Measurements from ENCODE around the gene SH3BGR.
"Not testable (repeated sequence)": the region's sequence is repeated elsewhere in the genome, so short reads cannot be mapped to it uniquely, and the experiment has no call there.

SH3BGR gene

DNA sequence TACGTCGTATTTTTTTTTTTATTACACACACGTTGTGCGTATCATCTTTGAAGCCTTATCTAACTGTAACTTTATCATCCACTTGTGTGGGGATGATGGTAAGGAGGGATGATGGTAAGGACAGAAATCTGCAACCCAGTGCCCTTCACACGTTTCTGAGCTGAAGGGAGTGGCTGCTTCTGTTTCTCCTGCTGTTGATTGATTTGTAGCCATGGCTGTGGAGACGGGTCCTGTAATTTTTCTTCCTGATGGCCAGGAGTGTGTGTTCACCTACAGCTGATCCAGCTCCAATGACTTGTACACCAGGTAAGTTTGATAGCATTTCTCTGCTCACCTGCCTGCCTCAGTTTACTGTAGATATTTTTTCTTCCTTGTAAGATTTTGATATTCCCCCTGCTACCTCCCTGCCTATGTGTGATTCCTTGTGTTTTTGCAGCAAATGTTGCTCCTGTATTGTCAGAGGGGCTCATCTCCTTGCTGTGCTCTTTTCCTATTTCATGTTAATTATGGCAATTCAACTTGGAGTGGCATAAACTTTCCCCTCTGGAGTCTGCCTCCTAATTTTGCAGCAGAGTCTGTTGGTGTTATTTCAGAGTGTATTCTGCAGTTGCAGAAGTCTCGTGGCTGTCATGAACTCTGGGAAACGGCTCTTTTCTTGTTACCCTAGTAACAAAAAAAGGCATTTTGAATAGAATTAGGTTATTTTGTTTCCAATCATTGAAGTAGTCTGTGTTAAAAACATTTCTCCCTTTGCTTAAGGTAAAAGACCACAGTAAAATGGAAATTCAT is 64.1 kb downstream of the SH3BGR start:
- DNase-seq (ENCODE audit: low read depth in 2 of 2): no peak

DNA sequence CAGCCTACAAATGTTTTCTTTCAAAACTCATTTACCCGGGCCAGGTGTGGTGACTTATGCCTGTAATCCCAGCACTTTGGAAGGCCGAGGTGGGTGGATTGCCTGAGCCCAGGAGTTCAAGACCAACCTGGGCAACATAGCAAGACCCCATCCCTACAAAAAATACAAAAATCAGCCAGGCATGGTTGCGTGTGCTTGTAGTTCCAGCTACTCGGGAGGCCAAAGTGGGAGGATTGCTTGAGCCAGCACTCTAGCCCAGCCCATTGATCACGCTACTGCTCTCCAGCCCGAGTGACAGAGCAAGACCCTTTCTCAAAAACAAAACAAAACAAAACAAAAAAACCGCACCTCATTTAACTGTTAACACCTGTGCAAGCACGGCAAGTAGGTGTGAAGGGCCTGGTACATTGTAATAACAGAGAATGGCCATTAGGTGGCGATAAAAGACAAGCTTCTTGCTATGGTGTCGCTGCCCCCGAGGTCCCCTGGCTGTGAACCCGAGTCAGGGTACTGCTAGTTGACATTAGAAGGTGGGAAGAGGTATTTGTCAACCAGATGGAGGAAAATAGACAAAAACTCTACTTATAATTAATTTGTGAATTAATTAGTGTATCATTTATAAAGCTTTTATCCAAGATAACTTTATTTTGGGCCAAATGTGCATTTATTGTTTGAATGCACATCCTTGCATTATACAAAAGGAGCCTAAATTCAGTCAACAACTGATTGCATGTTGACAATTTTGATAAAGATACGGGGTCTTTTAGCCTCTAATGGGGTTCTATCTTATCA is 66.5 kb downstream of the SH3BGR start:
- DNase-seq (ENCODE audit: low read depth in 2 of 2): peak; percentile 5 to 13

GRCh38 chr21:39518847-39519210 is 67.1 kb downstream of the SH3BGR start:
- no peak for DNase-seq (ENCODE audit: low read depth in 2 of 2)

- no peak for DNase-seq (ENCODE audit: low read depth in 2 of 2)
Measured at GRCh38 chr21:39519835-39520234, 68.1 kb downstream of the SH3BGR start.

- DNase-seq (ENCODE audit: low read depth in 2 of 2): no peak
Measured at GRCh38 chr21:39523399-39523798, 71.6 kb downstream of the SH3BGR start.

DNA sequence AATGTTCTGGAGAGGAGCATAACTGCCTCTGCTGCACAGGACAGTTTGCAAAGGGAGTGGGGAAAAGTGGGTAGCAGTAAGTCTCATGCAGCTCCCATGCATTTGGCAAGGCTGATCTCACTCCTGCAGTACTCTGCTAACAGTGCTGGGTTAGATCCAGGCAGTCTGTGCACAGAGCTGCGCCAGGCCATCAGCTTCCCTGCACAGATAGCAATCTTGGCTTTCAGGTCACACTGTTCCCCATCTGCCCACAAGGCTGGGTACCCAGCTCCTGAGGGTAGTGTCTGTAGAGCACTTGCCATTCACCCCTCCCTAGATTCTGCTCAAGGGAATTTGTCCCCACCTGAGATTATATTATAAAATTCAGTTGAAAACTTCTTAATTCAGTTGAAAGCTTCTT is 72.1 kb downstream of the SH3BGR start:
- no peak for DNase-seq (ENCODE audit: low read depth in 2 of 2)

DNA sequence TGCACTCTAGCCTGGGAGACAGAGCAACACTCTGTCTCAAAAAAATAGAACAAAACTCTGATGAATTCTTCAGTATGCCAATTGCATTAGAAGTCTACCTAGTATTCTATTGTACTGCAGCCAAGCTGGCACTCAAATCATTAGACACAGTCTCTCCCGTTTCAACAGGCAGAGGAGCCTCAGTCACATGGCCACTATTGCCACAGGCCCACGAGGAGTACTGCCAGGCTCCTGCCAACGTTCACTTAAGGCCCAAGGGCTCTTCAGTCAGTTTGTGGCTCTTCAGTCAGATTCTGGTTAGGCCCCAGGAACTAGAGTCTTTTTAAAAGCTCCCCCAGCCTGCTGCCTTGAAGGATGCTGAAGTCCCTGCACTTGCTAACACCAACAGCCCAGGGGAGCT is 73.4 kb downstream of the SH3BGR start:
- no peak for DNase-seq (ENCODE audit: low read depth in 2 of 2)

DNA sequence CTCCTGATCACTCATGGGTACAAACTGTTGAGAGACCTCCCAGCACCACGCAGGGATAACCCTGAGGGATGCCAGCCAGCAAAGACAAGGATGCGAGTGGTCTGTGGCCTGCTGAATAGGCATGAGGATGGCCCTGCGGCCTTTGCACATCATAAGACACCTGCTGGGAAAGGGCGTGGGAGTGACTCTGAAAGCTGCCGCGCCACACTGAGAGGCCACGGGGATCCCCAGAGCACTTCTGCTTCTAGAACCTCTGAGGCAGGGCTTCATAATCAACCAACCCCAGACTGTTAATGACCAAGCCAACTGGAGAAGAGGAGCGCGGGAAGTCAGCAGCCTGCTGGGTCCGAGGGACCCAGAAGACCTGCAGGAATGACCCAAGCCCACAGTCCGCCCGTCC is 73.8 kb downstream of the SH3BGR start:
- DNase-seq (ENCODE audit: low read depth in 2 of 2): no peak

GRCh38 chr21:39527067-39527595 is 75.4 kb downstream of the SH3BGR start:
- DNase-seq (ENCODE audit: low read depth in 2 of 2): no peak

GRCh38 chr21:39527664-39528381 is 76.1 kb downstream of the SH3BGR start:
- no peak for DNase-seq (ENCODE audit: low read depth in 2 of 2)

DNA sequence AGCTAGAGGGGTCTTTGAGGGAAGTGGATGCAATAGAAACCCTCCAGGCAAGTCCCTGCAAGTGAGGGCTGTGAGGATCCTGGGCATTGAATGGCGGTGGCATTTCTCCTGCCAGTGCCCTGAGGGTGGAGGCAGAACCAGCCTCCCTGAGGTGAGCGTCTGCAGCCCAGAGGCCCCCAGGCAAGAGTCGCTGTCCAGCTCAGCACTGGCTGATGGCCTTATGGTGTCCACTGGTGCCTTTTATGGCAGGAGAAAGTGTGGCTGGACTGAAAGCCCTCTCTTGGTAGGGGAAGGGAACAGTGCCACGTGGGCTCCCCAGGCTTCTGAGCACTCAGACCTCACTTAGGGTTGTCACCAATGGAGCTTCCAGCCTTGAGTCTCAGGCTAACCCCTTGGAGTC is 77.3 kb downstream of the SH3BGR start:
- no peak for DNase-seq (ENCODE audit: low read depth in 2 of 2)

GRCh38 chr21:39531064-39531463 is 79.3 kb downstream of the SH3BGR start:
- DNase-seq (ENCODE audit: low read depth in 2 of 2): no peak

DNA sequence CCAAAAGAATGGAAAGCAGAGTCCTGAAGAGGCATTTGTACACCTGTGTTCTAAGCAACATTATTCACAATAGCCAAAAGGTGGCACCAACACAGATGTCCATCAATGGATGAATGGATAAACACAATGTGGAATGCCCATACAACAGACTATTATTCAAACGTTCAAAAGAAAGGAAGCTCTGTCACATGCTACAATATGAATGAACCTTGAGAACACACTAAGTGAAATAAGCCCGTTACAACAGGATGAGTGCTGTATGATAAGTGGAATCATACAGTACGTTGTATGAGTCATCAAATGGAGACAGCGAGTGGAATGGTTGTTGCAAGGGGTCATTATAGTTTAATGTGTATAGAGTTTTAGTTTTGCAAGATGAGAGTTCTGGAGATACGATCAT is 80.1 kb downstream of the SH3BGR start:
- no peak for DNase-seq (ENCODE audit: low read depth in 2 of 2)

DNA sequence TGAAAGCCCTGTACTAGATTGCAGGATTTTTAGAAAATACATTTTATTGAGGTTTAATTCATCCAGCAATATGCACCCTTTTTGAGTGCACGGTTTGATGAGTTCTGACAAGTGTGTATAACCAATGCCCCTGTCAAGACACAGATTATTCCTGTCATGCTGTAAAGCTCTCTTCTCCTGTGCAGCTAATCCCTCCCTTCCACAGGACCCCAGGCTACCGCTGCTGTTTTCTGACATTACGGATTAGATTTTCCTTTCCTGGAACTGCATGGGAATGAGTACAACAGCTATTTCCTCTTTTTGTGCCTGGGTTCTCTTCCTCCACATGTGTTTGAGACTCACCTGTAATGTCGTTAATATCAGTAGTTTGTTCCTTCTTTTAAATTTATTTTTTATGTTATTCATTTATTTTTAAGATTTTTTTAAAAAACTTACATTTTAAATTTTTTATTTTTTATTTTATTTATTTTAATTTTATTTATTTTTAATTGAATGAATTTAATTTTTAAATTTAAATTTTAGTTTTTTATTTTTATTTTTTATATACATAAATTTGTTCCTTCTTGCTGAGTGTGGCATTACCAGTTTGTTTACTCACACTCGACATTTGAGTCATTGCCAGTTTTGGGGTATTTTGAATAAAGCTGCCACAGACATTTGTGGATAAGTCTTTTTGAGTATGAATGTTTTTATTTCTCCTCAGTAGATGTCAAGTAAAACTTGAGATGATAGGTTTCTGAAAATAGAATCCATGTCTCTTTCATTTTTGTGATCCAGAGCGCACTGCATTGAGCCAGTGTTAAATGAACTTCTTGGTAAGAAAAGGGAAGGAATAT is 82.0 kb downstream of the SH3BGR start:
- no peak for DNase-seq (ENCODE audit: low read depth in 2 of 2)

DNA sequence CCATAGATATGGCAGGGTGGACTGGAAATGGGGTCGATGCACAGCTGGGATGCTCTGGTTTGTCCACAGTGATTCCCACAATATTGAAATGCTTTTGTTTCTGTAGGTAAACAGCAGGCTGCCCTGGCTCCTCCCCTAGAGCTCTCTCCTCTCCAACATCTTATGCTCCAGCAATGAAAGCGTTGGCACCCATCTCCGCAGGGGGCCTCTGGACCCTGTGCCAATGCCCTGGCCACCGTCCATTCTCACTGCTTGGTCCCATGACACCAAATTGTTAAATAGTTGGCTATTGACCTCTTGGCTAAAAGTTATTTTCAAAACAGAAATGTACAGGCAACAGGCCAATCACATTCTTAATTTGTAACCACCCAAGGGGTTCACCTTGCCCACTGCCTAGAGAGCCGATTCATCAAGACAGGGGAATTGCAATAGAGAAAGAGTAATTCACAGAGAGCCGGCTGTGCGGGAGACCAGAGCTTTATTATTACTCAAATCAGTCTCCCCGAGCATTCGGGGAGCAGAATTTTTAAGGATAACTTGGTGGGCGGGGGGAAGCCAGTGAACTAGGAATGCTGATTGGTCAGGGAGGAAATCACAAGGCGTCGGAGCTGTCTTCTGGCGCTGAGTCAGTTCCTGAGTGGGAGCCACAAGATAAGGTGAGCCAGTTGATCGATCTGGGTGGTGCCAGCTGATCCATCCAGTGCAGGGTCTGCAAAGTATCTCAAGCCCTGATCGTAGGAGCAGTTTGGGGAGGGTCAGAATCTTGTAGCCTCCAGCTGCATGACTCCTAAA is 84.1 kb downstream of the SH3BGR start:
- no peak for DNase-seq (ENCODE audit: low read depth in 2 of 2)

GRCh38 chr21:39536835-39537234 is 85.1 kb downstream of the SH3BGR start:
- no peak for DNase-seq (ENCODE audit: low read depth in 2 of 2)

- no peak for DNase-seq (ENCODE audit: low read depth in 2 of 2)
Measured at GRCh38 chr21:39537571-39537970, 85.8 kb downstream of the SH3BGR start.

- no peak for DNase-seq (ENCODE audit: low read depth in 2 of 2)
Measured at GRCh38 chr21:39538453-39539042, 86.8 kb downstream of the SH3BGR start.

DNA sequence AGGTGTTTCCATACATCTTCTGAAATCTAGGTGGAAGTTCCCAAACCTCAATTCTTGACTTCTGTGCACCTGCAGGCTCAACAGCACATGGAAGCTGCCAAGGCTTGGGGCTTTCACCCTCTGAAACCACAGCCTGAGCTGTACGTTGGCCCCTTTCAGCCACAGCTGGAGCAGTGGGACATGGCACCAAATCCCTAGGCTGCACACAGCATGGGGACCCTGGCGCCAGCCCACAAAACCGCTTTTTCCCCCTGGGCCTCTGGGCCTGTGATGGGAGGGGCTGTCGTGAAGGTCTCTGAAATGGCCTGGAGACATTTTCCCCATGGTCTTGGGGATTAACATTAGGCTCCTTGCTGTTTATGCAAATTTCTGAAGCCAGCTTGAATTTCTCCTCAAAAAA is 88.6 kb downstream of the SH3BGR start:
- not testable (repeated sequence) for DNase-seq (ENCODE audit: low read depth in 2 of 2)

DNA sequence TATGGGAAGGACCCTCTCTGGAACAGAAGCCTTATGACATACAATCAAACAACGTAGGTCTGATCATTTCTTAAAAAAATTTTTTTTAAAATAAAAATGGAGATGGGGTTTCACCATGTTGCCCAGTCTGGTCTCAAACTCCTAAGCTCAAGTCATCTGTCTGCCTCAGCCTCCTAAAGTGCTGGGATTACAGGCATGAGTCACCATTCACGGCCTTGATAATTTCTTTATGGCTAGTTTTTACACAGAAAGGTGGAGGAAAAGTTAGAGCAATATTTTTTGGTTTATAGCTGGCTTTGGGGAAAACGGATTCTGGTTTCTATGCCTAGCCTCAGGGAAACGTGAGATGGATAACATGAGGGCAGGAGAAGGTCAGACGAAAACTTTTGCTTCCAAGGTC is 91.0 kb downstream of the SH3BGR start:
- no peak for DNase-seq (ENCODE audit: low read depth in 2 of 2)
